Right cardiac atrium (tissue), 5 donors: Measurements from ENCODE around the gene ATP11A. TPM values are rescaled to one million over a fixed set of nuclear protein-coding genes. Genes with fewer than 3 reads are reported as not detected.
"Not testable (repeated sequence)": the region's sequence is repeated elsewhere in the genome, so short reads cannot be mapped to it uniquely, and the experiment has no call there.

Source experiments
- ATAC-seq, 2 donors: fragments of 200-7000 bp; cut with Tn5 transposase; one replicate each; pipeline versions ENCODE4 v1.8.0 to v1.9.1; 2020; ENCODE audit warnings: moderate library complexity in 2 of 2, mild to moderate bottlenecking in 1 of 2
- DNase-seq, 3 donors: peaks; one replicate each; pipeline ENCODE4 v3.0.0-alpha.2; 2020
- H3K27ac ChIP-seq: one replicate; pipeline ENCODE4 v1.5.1; 2013; ENCODE audit warnings: mild to moderate bottlenecking, low read length, control low read depth, moderate library complexity
- H3K27me3 ChIP-seq: one replicate; pipeline ENCODE4 v1.6.1; 2013; ENCODE audit not compliant: control insufficient read depth, insufficient read depth
- H3K4me1 ChIP-seq: one replicate; pipeline ENCODE4 v1.6.1; 2013; ENCODE audit warnings: low read length; ENCODE audit not compliant: control insufficient read depth, insufficient read depth
- H3K4me3 ChIP-seq: one replicate; pipeline ENCODE4 v1.5.1; 2013; ENCODE audit warnings: low read length, control low read depth
- H3K9me3 ChIP-seq: one replicate; pipeline ENCODE4 v1.6.1; 2013; ENCODE audit warnings: low read length; ENCODE audit not compliant: control insufficient read depth
- WGBS: extraction: QIAGEN DNeasy Blood & Tissue Kit; methylation state at CpG from one replicate; pipeline ENCODE4 v1.1.7; 2013; 5-methylcytosine and 5-hydroxymethylcytosine counted together
- intact Hi-C, 4 donors: fragments of 100-400 bp; cut with DNase I; formaldehyde crosslinking; loops; one replicate each; pipeline versions ENCODE4 v1.11.0 to v1.14.0; 2022 to 2023
- polyA plus RNA-seq: library from polyadenylated mRNA; stranded (reverse); fragments of 200-250 nt; gene quantifications from one replicate; pipeline ENCODE4 v1.2.3, GENCODE V29; 2013
- total RNA-seq, 4 donors: library from RNA; stranded (reverse); fragmentation: NEBNext Ultra II Directional; extraction: Animal tissue kit (Norgen Biotek cat#: 25700); gene quantifications; one replicate each; pipeline ENCODE4 v1.2.1, GENCODE V29; 2021
- donor health status: healthy with polysubstance abuse.
- donor health status: DM: no; HTN: yes; CAD: no.
- donor health status: DM: no; HTN: no; CAD: no.
- donor health status: DM: no; HTN: yes; CAD: no; lungs with severe emphysema.
- donor health status: DM: yes; HTN: yes; CAD: no.

Gene ATP11A
- total and polyA plus RNA-seq, 5 donors: 19.5 to 100 (median 83.4) TPM

- Histone ChIP-seq H3K27me3 (no peaks in the 10 kb centered on the region), H3K4me1 (no peaks in the 10 kb centered on the region), H3K9me3 (no peaks in the 10 kb centered on the region), H3K4me3 (no peak overlapping the region), H3K27ac (no peak overlapping the region)
- intact Hi-C loops: no loop called here
- ATAC-seq (no peak), DNase-seq (no peak)
- 97% methylated on average over 1 of the region's 1 CpG for WGBS
These were observed 110.2 kb downstream of the ATP11A start for GRCh38 chr13:112800057-112800456.

- H3K9me3 ChIP-seq, H3K4me3 ChIP-seq, ATAC-seq, H3K4me1 ChIP-seq, H3K27me3 ChIP-seq, DNase-seq, intact Hi-C loops, H3K27ac ChIP-seq: not testable (repeated sequence)
- WGBS: 94% methylated on average over 4 of the region's 6 CpGs
These were observed 111.0 kb downstream of the ATP11A start for GRCh38 chr13:112800807-112801206.

GRCh38 chr13:112802802-112803195 lies 113.0 kb downstream of the ATP11A start:
- intact Hi-C loops: no loop called here
- WGBS: 89% methylated on average over 2 of the region's 2 CpGs
- Histone ChIP-seq H3K4me3 (no peak overlapping the region), H3K4me1 (no peaks in the 10 kb centered on the region), H3K9me3 (no peaks in the 10 kb centered on the region), H3K27me3 (no peaks in the 10 kb centered on the region), H3K27ac (no peak overlapping the region)
- no peak for DNase-seq
- ATAC-seq: no peak

- Histone ChIP-seq H3K4me3 (no peak overlapping the region), H3K4me1 (no peaks in the 10 kb centered on the region), H3K27ac (no peak overlapping the region), H3K9me3 (no peaks in the 10 kb centered on the region), H3K27me3 (no peaks in the 10 kb centered on the region)
- ATAC-seq (no peak), DNase-seq (no peak)
- intact Hi-C loops: no loop called here
- WGBS: 81% methylated on average over 7 of the region's 7 CpGs
These were observed 113.6 kb downstream of the ATP11A start for GRCh38 chr13:112803422-112803821.

GRCh38 chr13:112804374-112804773 lies 114.5 kb downstream of the ATP11A start:
- ATAC-seq (no peak), DNase-seq (no peak)
- H3K4me1 ChIP-seq: no peaks in the 10 kb centered on the region
- intact Hi-C loops: no loop called here
- no peaks in the 10 kb centered on the region for H3K9me3 ChIP-seq
- no peaks in the 10 kb centered on the region for H3K27me3 ChIP-seq
- 74% methylated on average over 5 of the region's 5 CpGs for WGBS
- H3K4me3 ChIP-seq: no peak overlapping the region
- no peak overlapping the region for H3K27ac ChIP-seq

GRCh38 chr13:112806739-112807652 lies 117.2 kb downstream of the ATP11A start:
- ATAC-seq: peak in 1 of 2 donors; percentile 32
- H3K4me3 ChIP-seq: no peak overlapping the region
- no peaks in the 10 kb centered on the region for H3K9me3 ChIP-seq
- H3K27ac ChIP-seq: no peak overlapping the region
- intact Hi-C loops: no loop called here
- H3K4me1 ChIP-seq: no peaks in the 10 kb centered on the region
- WGBS: 91% methylated on average over 36 of the region's 36 CpGs
- no peaks in the 10 kb centered on the region for H3K27me3 ChIP-seq
- no peak for DNase-seq

GRCh38 chr13:112807653-112808376 lies 118.0 kb downstream of the ATP11A start:
- DNase-seq (no peak), ATAC-seq (peak; percentile 24 to 35)
- no peaks in the 10 kb centered on the region for H3K9me3 ChIP-seq
- WGBS: 90% methylated on average over 24 of the region's 24 CpGs
- intact Hi-C loops: no loop called here
- no peak overlapping the region for H3K4me3 ChIP-seq
- no peak overlapping the region for H3K27ac ChIP-seq
- no peaks in the 10 kb centered on the region for H3K4me1 ChIP-seq
- H3K27me3 ChIP-seq: no peaks in the 10 kb centered on the region

GRCh38 chr13:112808377-112809140 lies 118.7 kb downstream of the ATP11A start:
- intact Hi-C loops: no loop called here

GRCh38 chr13:112809332-112810315 lies 119.8 kb downstream of the ATP11A start:
- WGBS: 94% methylated on average over 40 of the region's 40 CpGs
- H3K9me3 ChIP-seq: no peaks in the 10 kb centered on the region
- DNase-seq (no peak), ATAC-seq (no peak)
- no peaks in the 10 kb centered on the region for H3K27me3 ChIP-seq
- no peak overlapping the region for H3K27ac ChIP-seq
- H3K4me3 ChIP-seq: no peak overlapping the region
- no peaks in the 10 kb centered on the region for H3K4me1 ChIP-seq
- intact Hi-C loops: no loop called here

More at GRCh38 chr13:112808377-112809140, 118.7 kb downstream of the ATP11A start:
- Histone ChIP-seq H3K9me3 (no peaks in the 10 kb centered on the region), H3K4me3 (no peak overlapping the region), H3K4me1 (no peaks in the 10 kb centered on the region), H3K27me3 (no peaks in the 10 kb centered on the region), H3K27ac (no peak overlapping the region)
- DNase-seq: no peak
- WGBS: 96% methylated on average over 26 of the region's 26 CpGs
- ATAC-seq: peak in 1 of 2 donors; percentile 26

GRCh38 chr13:112810608-112811007 lies 120.8 kb downstream of the ATP11A start:
- H3K27ac ChIP-seq: no peak overlapping the region
- H3K9me3 ChIP-seq: no peaks in the 10 kb centered on the region
- ATAC-seq (no peak), DNase-seq (no peak)
- WGBS: 97% methylated on average over 14 of the region's 14 CpGs
- no peaks in the 10 kb centered on the region for H3K27me3 ChIP-seq
- intact Hi-C loops: no loop called here
- H3K4me1 ChIP-seq: no peaks in the 10 kb centered on the region
- H3K4me3 ChIP-seq: no peak overlapping the region
